ENCODE results near the gene NUP85.
A peak's percentile ranks its signal among the peaks of the same experiment; 100 is the strongest.
"Not testable (repeated sequence)": the region's sequence is repeated elsewhere in the genome, so short reads cannot be mapped to it uniquely, and the experiment has no call there.

Gene NUP85

GRCh38 chr17:75241996-75242460 lies 36.5 kb downstream of the NUP85 start:
- no peak for DNase-seq (ENCODE audit: low spot score)

GRCh38 chr17:75242461-75243042 lies 37.1 kb downstream of the NUP85 start:
- no peak for DNase-seq (ENCODE audit: low spot score)

GRCh38 chr17:75244133-75244866 lies 38.8 kb downstream of the NUP85 start:
- no peak for DNase-seq (ENCODE audit: low spot score)

GRCh38 chr17:75245011-75245410 lies 39.5 kb downstream of the NUP85 start:
- DNase-seq (ENCODE audit: low spot score), result no peak

GRCh38 chr17:75246404-75246803 lies 40.9 kb downstream of the NUP85 start:
- no peak for DNase-seq (ENCODE audit: low spot score)

- no peak for DNase-seq (ENCODE audit: low spot score)
Observed at GRCh38 chr17:75249564-75249963, 44.1 kb downstream of the NUP85 start.

GRCh38 chr17:75250009-75250471 lies 44.6 kb downstream of the NUP85 start:
- no peak for DNase-seq (ENCODE audit: low spot score)

- DNase-seq (ENCODE audit: low spot score), result no peak
Observed at GRCh38 chr17:75252039-75252816, 46.7 kb downstream of the NUP85 start.

GRCh38 chr17:75255954-75256698 lies 50.6 kb downstream of the NUP85 start:
- DNase-seq (ENCODE audit: low spot score), result not testable (repeated sequence)

- DNase-seq (ENCODE audit: low spot score), result not testable (repeated sequence)
Observed at GRCh38 chr17:75257228-75257627, 51.7 kb downstream of the NUP85 start.

GRCh38 chr17:75260641-75261335 lies 55.3 kb downstream of the NUP85 start:
- DNase-seq (ENCODE audit: low spot score), result peak; percentile 5

GRCh38 chr17:75261336-75262111 lies 56.0 kb downstream of the NUP85 start, which contains the start of the genes GGA3 and MRPS7:
Gene GGA3 (minus strand): TSS chr17:75261606. CDS start chr17:75261587, 19 bp downstream.
Gene MRPS7 (plus strand): TSS chr17:75261879. CDS start chr17:75261901, 22 bp downstream.
- peak; percentile 88 for DNase-seq (ENCODE audit: low spot score)

- DNase-seq (ENCODE audit: low spot score), result no peak
Observed at GRCh38 chr17:75262112-75262606, 56.7 kb downstream of the NUP85 start.

GRCh38 chr17:75263055-75263454 lies 57.6 kb downstream of the NUP85 start:
- DNase-seq (ENCODE audit: low spot score), result no peak

GRCh38 chr17:75265614-75266315 lies 60.3 kb downstream of the NUP85 start:
- DNase-seq (ENCODE audit: low spot score), result no peak

GRCh38 chr17:75266316-75267152 lies 61.1 kb downstream of the NUP85 start:
- no peak for DNase-seq (ENCODE audit: low spot score)

GRCh38 chr17:75267153-75267410 lies 61.6 kb downstream of the NUP85 start:
- DNase-seq (ENCODE audit: low spot score), result no peak

GRCh38 chr17:75267411-75268232 lies 62.1 kb downstream of the NUP85 start:
- DNase-seq (ENCODE audit: low spot score), result no peak
